IMR-90 (cell line): ENCODE data around the gene KCTD19. TPM values are rescaled to one million over a fixed set of nuclear protein-coding genes. Genes with fewer than 3 reads are reported as not detected.
A peak's percentile ranks its signal among the peaks of the same experiment; 100 is the strongest.

Experiments used
- ATAC-seq: fragments of 200-7000 bp; cut with Tn5 transposase; 2 replicates; pipeline ENCODE4 v1.9.1; 2020; ENCODE audit warnings: low read depth, mild to moderate bottlenecking, moderate library complexity
- BruUV-seq: library from RNA; stranded (reverse); fragments of 400-500 nt; replicated peaks from 2 replicates; lab custom pipeline; 2021; lab: Mats Ljungman, UMichigan
- CTCF ChIA-PET: fragments of 300-600 bp; formaldehyde crosslinking; extraction: SDS; loops from one replicate; lab custom pipeline; 2021; ENCODE audit warnings: antibody characterized with exemption; lab: Yijun Ruan, JAX
- POLR2A ChIA-PET: fragments of 300-600 bp; sonication (Branson Sonifier 250); formaldehyde crosslinking; loops from one replicate; lab custom pipeline; 2022; ENCODE audit warnings: antibody characterized with exemption; ENCODE audit not compliant: unreplicated experiment; lab: Charles Lee
- DNase-seq: peaks from one replicate; pipeline ENCODE4 v3.0.0; 2013
- H2AFZ ChIP-seq: replicated peaks from 2 replicates; pipeline ENCODE3; 2013; ENCODE audit warnings: low read length, mild to moderate bottlenecking; ENCODE audit not compliant: poor library complexity
- H2AK5ac ChIP-seq: 2 replicates; pipeline ENCODE4 v1.6.1; 2013; ENCODE audit warnings: low read depth, low read length, inconsistent platforms
- H2AK9ac ChIP-seq: replicated peaks from 2 replicates; pipeline ENCODE3; 2013; ENCODE audit warnings: mild to moderate bottlenecking, low read depth, low read length, moderate library complexity; ENCODE audit not compliant: poor library complexity
- H2BK120ac ChIP-seq: 2 replicates; pipeline ENCODE4 v1.6.1; 2013; ENCODE audit warnings: low read depth, low read length, inconsistent platforms
- H2BK15ac ChIP-seq: 3 replicates; pipeline ENCODE4 v1.6.1; 2013; ENCODE audit warnings: low read depth, low read length, inconsistent platforms
- H2BK20ac ChIP-seq: 2 replicates; pipeline ENCODE4 v1.6.1; 2013; ENCODE audit warnings: low read depth, mild to moderate bottlenecking, inconsistent platforms, low read length, moderate library complexity
- H2BK5ac ChIP-seq: 2 replicates; pipeline ENCODE4 v1.6.1; 2013; ENCODE audit warnings: mild to moderate bottlenecking, low read depth, low read length, inconsistent platforms; ENCODE audit not compliant: poor library complexity, severe bottlenecking
- H3K14ac ChIP-seq: replicated peaks from 2 replicates; pipeline ENCODE4 v1.6.1; 2013; ENCODE audit warnings: low read depth, low read length, inconsistent platforms
- H3K18ac ChIP-seq: 2 replicates; pipeline ENCODE4 v1.6.1; 2013; ENCODE audit warnings: low read depth, low read length, control low read depth
- H3K23ac ChIP-seq: 2 replicates; pipeline ENCODE4 v1.6.1; 2013; ENCODE audit warnings: low read depth, low read length, inconsistent platforms
- H3K27ac ChIP-seq: 2 replicates; pipeline ENCODE4 v1.5.1; 2013; ENCODE audit warnings: mild to moderate bottlenecking, control low read depth, low read length; ENCODE audit not compliant: insufficient read depth
- H3K27me3 ChIP-seq: 2 replicates; pipeline ENCODE4 v1.6.1; 2013; ENCODE audit warnings: low read length; ENCODE audit not compliant: control insufficient read depth, insufficient read depth
- H3K36me3 ChIP-seq: 2 replicates; pipeline ENCODE4 v1.6.1; 2013; ENCODE audit warnings: low read length, mixed read lengths; ENCODE audit not compliant: control insufficient read depth, insufficient read depth
- H3K4ac ChIP-seq: 2 replicates; pipeline ENCODE4 v1.6.1; 2013; ENCODE audit warnings: low read depth, low read length, inconsistent platforms
- H3K4me1 ChIP-seq: 2 replicates; pipeline ENCODE4 v1.6.1; 2013; ENCODE audit warnings: low read length, mixed read lengths; ENCODE audit not compliant: control insufficient read depth, insufficient read depth
- H3K4me2 ChIP-seq: 2 replicates; pipeline ENCODE4 v1.6.1; 2013; ENCODE audit warnings: low read depth, mild to moderate bottlenecking, control low read depth, low read length, moderate library complexity
- H3K4me3 ChIP-seq: 2 replicates; pipeline ENCODE4 v1.5.1; 2013; ENCODE audit warnings: low read depth, mild to moderate bottlenecking, control low read depth, low read length, moderate library complexity; ENCODE audit not compliant: insufficient read depth
- H3K56ac ChIP-seq: 2 replicates; pipeline ENCODE4 v1.6.1; 2013; ENCODE audit warnings: low read length, inconsistent platforms; ENCODE audit not compliant: insufficient read depth; ENCODE audit errors: extremely low read depth
- H3K79me1 ChIP-seq, 2 experiments: 2 replicates each; pipeline ENCODE4 v1.6.1; 2013; ENCODE audit warnings: low read length in 2 of 2, inconsistent platforms in 1 of 2, low read depth in 1 of 2
- H3K9ac ChIP-seq: 2 replicates; pipeline ENCODE4 v1.6.1; 2013; ENCODE audit warnings: low read depth, low read length, control low read depth
- H3K9me1 ChIP-seq: 2 replicates; pipeline ENCODE4 v1.6.1; 2013; ENCODE audit warnings: low read length, inconsistent platforms; ENCODE audit not compliant: insufficient read depth
- H3K9me3 ChIP-seq: 2 replicates; pipeline ENCODE4 v1.6.1; 2013; ENCODE audit warnings: low read length; ENCODE audit not compliant: control insufficient read depth, insufficient read depth
- H4K20me1 ChIP-seq: 2 replicates; pipeline ENCODE4 v1.6.1; 2013; ENCODE audit warnings: low read length, inconsistent platforms; ENCODE audit not compliant: insufficient read depth
- H4K5ac ChIP-seq: 2 replicates; pipeline ENCODE4 v1.6.1; 2013; ENCODE audit warnings: mild to moderate bottlenecking, low read depth, low read length, control low read depth
- H4K8ac ChIP-seq, 2 experiments: 2 replicates each; pipeline ENCODE4 v1.6.1; 2013; ENCODE audit warnings: low read depth in 2 of 2, low read length in 2 of 2, control low read depth in 1 of 2, inconsistent platforms in 1 of 2
- H4K91ac ChIP-seq: 2 replicates; pipeline ENCODE4 v1.6.1; 2013; ENCODE audit warnings: low read depth, low read length, inconsistent platforms; ENCODE audit not compliant: insufficient read depth
- CEBPB ChIP-seq: IDR thresholded peaks from 2 replicates; pipeline ENCODE4 v1.6.1; 2012; ENCODE audit warnings: low read depth, low read length, improper control_type of control experiment
- CHD1 ChIP-seq: IDR thresholded peaks from 2 replicates; pipeline ENCODE4 v1.6.1; 2012; ENCODE audit warnings: low read depth, low read length, improper control_type of control experiment
- MAFK ChIP-seq: IDR thresholded peaks from 2 replicates; pipeline ENCODE4 v1.6.1; 2012; ENCODE audit warnings: low read depth, low read length, improper control_type of control experiment
- MAZ ChIP-seq: IDR thresholded peaks from 2 replicates; pipeline ENCODE4 v1.6.1; 2012; ENCODE audit warnings: low read depth, mild to moderate bottlenecking, low read length, improper control_type of control experiment, moderate library complexity, borderline replicate concordance
- POLR2A ChIP-seq: IDR thresholded peaks from 2 replicates; pipeline ENCODE4 v1.6.1; 2012; ENCODE audit warnings: mild to moderate bottlenecking, low read depth, low read length
- RAD21 ChIP-seq: IDR thresholded peaks from 2 replicates; pipeline ENCODE4 v1.6.1; 2012; ENCODE audit warnings: low read length, improper control_type of control experiment
- RCOR1 ChIP-seq: IDR thresholded peaks from 2 replicates; pipeline ENCODE4 v1.6.1; 2012; ENCODE audit warnings: mild to moderate bottlenecking, low read length, improper control_type of control experiment; ENCODE audit not compliant: insufficient replicate concordance
- RFX5 ChIP-seq: IDR thresholded peaks from 2 replicates; pipeline ENCODE4 v1.8.0; 2012; ENCODE audit warnings: low read depth, mild to moderate bottlenecking, low read length, moderate library complexity
- WGBS, 2 experiments: methylation state at CpG; one replicate each; pipeline versions ENCODE4 v1.1.5 to v1.1.7; 2013; ENCODE audit warnings: missing lambda C conversion rate in 2 of 2; ENCODE audit not compliant: insufficient read length in 1 of 2; ENCODE audit errors: extremely low coverage in 2 of 2; 5-methylcytosine and 5-hydroxymethylcytosine counted together
- dilution Hi-C: fragments of 300-500 bp; cut with HindIII; formaldehyde crosslinking; loops from one replicate; pipeline ENCODE4 v1.14.3; 2018; ENCODE audit warnings: low sequenced_read_pairs; ENCODE audit not compliant: unreplicated experiment
- in situ Hi-C: fragments of 300-500 bp; cut with MboI; formaldehyde crosslinking; loops from 3 replicates; pipeline ENCODE4 v1.14.3; 2019; ENCODE audit warnings: low sequenced_read_pairs, inconsistent platforms, mixed read lengths
- intact Hi-C: fragments of 100-400 bp; cut with micrococcal nuclease; formaldehyde crosslinking; loops from 2 replicates; pipeline ENCODE4 v1.10.0; 2022
- polyA plus RNA-seq, 3 experiments: library from polyadenylated mRNA; depleted of rRNA; stranded (reverse); fragments of >200 nt; gene quantifications; 2 replicates each; pipeline ENCODE4 v1.2.3, GENCODE V29; 2012; ENCODE audit warnings: low replicate concordance in 1 of 3
- total RNA-seq: library from RNA; depleted of rRNA; stranded (reverse); fragments of >200 nt; gene quantifications from 2 replicates; pipeline ENCODE4 v1.2.3, GENCODE V29; 2012
- TF ChIP-seq, protein P1 (sequence below): fragments of 150-350 bp; IDR thresholded peaks from 2 replicates; pipeline ENCODE4 v1.6.1; 2016; ENCODE audit warnings: low read depth, mild to moderate bottlenecking, low read length, moderate library complexity, borderline replicate concordance
- TF ChIP-seq, protein P2 (sequence below): fragments of 150-350 bp; IDR thresholded peaks from 2 replicates; pipeline ENCODE4 v1.6.1; 2017; ENCODE audit warnings: mild to moderate bottlenecking, antibody characterized with exemption, low read length, low read depth

KCTD19 gene
- total and polyA plus RNA-seq, 2 of the 4 experiments (the other 2 are of a cell fraction) = under 0.01 to 0.07 TPM

DNA sequence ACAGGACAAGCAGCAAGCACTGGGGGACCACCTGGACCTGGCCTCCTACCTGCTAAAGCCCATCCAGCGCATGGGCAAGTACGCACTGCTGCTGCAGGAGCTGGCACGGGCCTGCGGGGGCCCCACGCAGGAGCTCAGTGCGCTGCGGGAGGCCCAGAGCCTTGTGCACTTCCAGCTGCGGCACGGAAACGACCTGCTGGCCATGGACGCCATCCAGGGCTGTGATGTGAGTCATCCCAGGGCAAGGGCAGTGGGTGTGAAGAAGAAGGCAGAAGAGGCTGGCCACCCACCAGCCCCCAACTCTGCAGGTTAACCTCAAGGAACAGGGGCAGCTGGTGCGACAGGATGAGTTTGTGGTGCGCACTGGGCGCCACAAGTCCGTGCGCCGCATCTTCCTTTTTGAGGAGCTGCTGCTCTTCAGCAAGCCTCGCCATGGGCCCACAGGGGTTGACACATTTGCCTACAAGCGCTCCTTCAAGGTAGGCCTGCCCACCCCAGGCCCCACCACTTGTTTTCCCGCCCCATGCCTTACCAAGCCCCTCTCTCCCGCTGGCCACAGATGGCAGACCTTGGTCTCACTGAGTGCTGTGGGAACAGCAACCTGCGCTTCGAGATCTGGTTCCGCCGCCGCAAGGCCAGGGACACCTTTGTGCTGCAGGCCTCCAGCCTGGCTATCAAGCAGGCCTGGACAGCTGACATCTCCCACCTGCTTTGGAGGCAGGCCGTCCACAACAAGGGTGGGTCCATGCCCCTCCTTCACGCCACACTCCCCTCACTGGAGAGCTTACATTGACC, 39.9 kb downstream of the KCTD19 start:
- in situ Hi-C loops = no loop called here
- Histone ChIP-seq H3K4me1 (peaks cover 7% of the 10 kb centered on the region), H3K14ac (no peak overlapping the region), H4K91ac (no peak overlapping the region), H4K5ac (no peak overlapping the region), H3K18ac (no peak overlapping the region), H2AK5ac (no peak overlapping the region; the same call in 1 of the 2 replicates), H3K56ac (no peak overlapping the region), H3K27me3 (no peaks in the 10 kb centered on the region), H3K9ac (no peak overlapping the region), H2BK120ac (no peak overlapping the region), H3K36me3 (no peaks in the 10 kb centered on the region), H4K20me1 (no peaks in the 10 kb centered on the region), H3K23ac (no peak overlapping the region), H3K9me3 (no peaks in the 10 kb centered on the region), H2AK9ac (peak overlapping the region; percentile 70), H3K4me2 (no peak overlapping the region), H2BK15ac (no peak overlapping the region), H3K4ac (no peak overlapping the region), H2BK5ac (no peak overlapping the region), H2BK20ac (no peak overlapping the region), H3K27ac (no peak overlapping the region), H2AFZ (no peak overlapping the region), H3K9me1 (peaks cover 14% of the 10 kb centered on the region), H4K8ac (no peak overlapping the region), H3K4me3 (no peak overlapping the region), H3K79me1 (no peaks in the 10 kb centered on the region; a peak in 1 of 4 replicates)
- ATAC-seq (no peak), DNase-seq (no peak)
- no TSS peak for BruUV-seq
- CTCF ChIA-PET = interaction anchor here (1.4 kb wide), 1 partner anchor 22 kb away, joined by 4 read pairs; no protein-coding TSS in a partner anchor
- intact Hi-C loops = no loop called here
- TF ChIP-seq, protein P1, sequence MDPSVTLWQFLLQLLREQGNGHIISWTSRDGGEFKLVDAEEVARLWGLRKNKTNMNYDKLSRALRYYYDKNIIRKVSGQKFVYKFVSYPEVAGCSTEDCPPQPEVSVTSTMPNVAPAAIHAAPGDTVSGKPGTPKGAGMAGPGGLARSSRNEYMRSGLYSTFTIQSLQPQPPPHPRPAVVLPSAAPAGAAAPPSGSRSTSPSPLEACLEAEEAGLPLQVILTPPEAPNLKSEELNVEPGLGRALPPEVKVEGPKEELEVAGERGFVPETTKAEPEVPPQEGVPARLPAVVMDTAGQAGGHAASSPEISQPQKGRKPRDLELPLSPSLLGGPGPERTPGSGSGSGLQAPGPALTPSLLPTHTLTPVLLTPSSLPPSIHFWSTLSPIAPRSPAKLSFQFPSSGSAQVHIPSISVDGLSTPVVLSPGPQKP = no peak
- TF ChIP-seq MAFK (no peak), RCOR1 (no peak), POLR2A (no peak), RAD21 (no peak), CHD1 (no peak), CEBPB (no peak), MAZ (no peak), RFX5 (no peak)
- TF ChIP-seq, protein P2, sequence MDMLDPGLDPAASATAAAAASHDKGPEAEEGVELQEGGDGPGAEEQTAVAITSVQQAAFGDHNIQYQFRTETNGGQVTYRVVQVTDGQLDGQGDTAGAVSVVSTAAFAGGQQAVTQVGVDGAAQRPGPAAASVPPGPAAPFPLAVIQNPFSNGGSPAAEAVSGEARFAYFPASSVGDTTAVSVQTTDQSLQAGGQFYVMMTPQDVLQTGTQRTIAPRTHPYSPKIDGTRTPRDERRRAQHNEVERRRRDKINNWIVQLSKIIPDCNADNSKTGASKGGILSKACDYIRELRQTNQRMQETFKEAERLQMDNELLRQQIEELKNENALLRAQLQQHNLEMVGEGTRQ = no peak
- 90% methylated on average over 15 of the region's 28 CpGs; no CpG with 5 or more reads in 1 of the 2 experiments for WGBS, 2 experiments
- dilution Hi-C loops = no loop called here
- POLR2A ChIA-PET = no interaction called here
